Type B pancreatic cell (in vitro differentiated cells): ENCODE measurements around the gene VDR. TPM values are rescaled to one million over a fixed set of nuclear protein-coding genes. Genes with fewer than 3 reads are reported as not detected.

Experiments
- DNase-seq: peaks from one replicate; pipeline ENCODE4 v3.0.0; 2021; ENCODE audit warnings: mixed read lengths; ENCODE audit not compliant: unreplicated experiment; ENCODE audit errors: extremely low spot score
- H3K27ac Mint-ChIP-seq: 2 replicates; pipeline ENCODE4 v1.8.0; 2021; ENCODE audit warnings: mild to moderate bottlenecking, mixed read lengths
- H3K27me3 Mint-ChIP-seq: 2 replicates; pipeline ENCODE4 v1.8.0; 2021; ENCODE audit warnings: mixed read lengths
- H3K36me3 Mint-ChIP-seq: 2 replicates; pipeline ENCODE4 v1.8.0; 2021; ENCODE audit warnings: mixed read lengths
- H3K4me1 Mint-ChIP-seq: one replicate; pipeline ENCODE4 v1.8.0; 2021; ENCODE audit warnings: mixed read lengths; ENCODE audit not compliant: unreplicated experiment
- H3K4me3 Mint-ChIP-seq: 2 replicates; pipeline ENCODE4 v1.8.0; 2021; ENCODE audit warnings: mild to moderate bottlenecking, mixed read lengths
- H3K9me3 Mint-ChIP-seq: 2 replicates; pipeline ENCODE4 v1.8.0; 2021; ENCODE audit warnings: mixed read lengths
- total RNA-seq: library from RNA; stranded (reverse); gene quantifications from 2 replicates; pipeline ENCODE4 v1.2.1, GENCODE V29; 2021; ENCODE audit warnings: low replicate concordance
- TF ChIP-seq, protein P1 (sequence below): fragments of 200-600 bp; sonication (generic); conservative IDR thresholded peaks from 2 replicates; pipeline ENCODE4 v1.5.0; 2021; ENCODE audit warnings: antibody characterized with exemption, mild to moderate bottlenecking

VDR gene
- total RNA-seq, 1 donor from 2014 or later = 0.77 TPM

DNA sequence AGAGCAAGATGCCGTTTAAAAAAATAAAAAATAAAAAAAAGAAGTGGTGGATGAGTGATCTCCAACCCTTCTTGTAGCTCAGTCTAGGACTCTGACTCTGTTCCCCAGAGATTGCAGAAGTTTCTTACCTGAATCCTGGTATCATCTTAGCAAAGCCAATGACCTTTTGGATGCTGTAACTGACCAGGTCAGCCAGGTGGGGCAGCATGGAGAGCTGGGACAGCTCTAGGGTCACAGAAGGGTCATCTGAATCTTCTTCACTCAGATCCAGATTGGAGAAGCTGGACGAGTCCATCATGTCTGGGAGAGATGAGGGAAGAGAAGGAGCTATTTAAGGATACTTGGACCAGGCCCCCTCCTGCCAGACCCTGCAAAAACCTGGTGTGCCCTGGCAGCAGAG is 49.3 kb downstream of the VDR start:
- peaks cover 19% of the 10 kb centered on the region for H3K4me1 Mint-ChIP-seq
- DNase-seq = no peak
- H3K9me3 Mint-ChIP-seq = no peaks in the 10 kb centered on the region
- H3K27ac Mint-ChIP-seq = no peak overlapping the region
- H3K4me3 Mint-ChIP-seq = no peak overlapping the region
- TF ChIP-seq, protein P1, sequence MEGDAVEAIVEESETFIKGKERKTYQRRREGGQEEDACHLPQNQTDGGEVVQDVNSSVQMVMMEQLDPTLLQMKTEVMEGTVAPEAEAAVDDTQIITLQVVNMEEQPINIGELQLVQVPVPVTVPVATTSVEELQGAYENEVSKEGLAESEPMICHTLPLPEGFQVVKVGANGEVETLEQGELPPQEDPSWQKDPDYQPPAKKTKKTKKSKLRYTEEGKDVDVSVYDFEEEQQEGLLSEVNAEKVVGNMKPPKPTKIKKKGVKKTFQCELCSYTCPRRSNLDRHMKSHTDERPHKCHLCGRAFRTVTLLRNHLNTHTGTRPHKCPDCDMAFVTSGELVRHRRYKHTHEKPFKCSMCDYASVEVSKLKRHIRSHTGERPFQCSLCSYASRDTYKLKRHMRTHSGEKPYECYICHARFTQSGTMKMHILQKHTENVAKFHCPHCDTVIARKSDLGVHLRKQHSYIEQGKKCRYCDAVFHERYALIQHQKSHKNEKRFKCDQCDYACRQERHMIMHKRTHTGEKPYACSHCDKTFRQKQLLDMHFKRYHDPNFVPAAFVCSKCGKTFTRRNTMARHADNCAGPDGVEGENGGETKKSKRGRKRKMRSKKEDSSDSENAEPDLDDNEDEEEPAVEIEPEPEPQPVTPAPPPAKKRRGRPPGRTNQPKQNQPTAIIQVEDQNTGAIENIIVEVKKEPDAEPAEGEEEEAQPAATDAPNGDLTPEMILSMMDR = no peak
- H3K36me3 Mint-ChIP-seq = no peaks in the 10 kb centered on the region
- H3K27me3 Mint-ChIP-seq = peaks cover 7% of the 10 kb centered on the region

DNA sequence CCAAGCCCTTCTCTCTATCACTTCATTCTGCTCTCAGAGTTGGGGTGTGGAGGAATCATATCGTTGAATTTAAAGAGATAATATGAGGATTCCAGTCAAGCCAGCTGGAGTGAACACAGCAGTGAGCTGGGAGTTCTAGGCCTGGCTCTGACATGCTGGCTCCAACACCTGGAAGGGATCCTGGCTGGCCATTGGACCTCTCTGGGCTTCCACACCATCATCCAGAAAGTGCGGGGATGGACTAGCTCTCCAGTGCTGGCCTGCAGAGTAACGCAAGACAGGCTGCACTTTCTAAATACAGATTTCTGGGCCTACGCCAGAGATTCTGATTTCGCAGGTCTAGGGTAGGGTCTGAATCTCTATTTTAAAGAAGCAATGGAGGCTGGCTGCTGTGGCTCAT is 50.3 kb downstream of the VDR start:
- H3K27me3 Mint-ChIP-seq = peaks cover 6% of the 10 kb centered on the region
- TF ChIP-seq, protein P1 = no peak
- no peaks in the 10 kb centered on the region for H3K9me3 Mint-ChIP-seq
- no peak overlapping the region for H3K27ac Mint-ChIP-seq
- DNase-seq = no peak
- H3K4me1 Mint-ChIP-seq = peaks cover 23% of the 10 kb centered on the region
- no peak overlapping the region for H3K4me3 Mint-ChIP-seq
- no peaks in the 10 kb centered on the region for H3K36me3 Mint-ChIP-seq

DNA sequence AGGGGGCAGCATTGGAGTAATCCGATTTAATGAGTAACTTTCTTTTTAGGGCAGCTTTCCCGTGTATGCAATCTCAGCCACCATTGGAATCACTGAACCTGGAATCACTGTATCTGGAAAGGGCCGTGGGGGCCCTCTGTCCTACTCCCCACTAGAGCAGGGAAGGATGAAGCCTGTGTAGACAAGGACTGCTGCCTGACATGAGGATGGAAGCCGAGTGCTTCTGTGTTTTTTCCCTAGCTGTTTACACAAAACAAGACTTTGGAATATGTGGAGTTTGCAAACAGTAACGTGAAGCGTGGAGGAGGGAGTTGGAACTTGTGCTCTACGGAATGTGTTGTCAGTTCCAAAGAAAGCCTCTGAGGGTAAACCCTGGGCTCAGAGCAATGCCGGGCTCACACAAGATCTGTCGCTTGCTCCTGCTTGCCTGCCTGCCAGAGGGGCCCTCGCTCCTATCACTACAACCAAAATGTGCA is 52.7 kb downstream of the VDR start:
- Mint-ChIP-seq H3K27me3 (peaks cover 4% of the 10 kb centered on the region), H3K27ac (no peak overlapping the region), H3K9me3 (no peaks in the 10 kb centered on the region), H3K4me3 (no peak overlapping the region), H3K4me1 (peaks cover 29% of the 10 kb centered on the region), H3K36me3 (no peaks in the 10 kb centered on the region)
- no peak for DNase-seq
- TF ChIP-seq, protein P1 = no peak

DNA sequence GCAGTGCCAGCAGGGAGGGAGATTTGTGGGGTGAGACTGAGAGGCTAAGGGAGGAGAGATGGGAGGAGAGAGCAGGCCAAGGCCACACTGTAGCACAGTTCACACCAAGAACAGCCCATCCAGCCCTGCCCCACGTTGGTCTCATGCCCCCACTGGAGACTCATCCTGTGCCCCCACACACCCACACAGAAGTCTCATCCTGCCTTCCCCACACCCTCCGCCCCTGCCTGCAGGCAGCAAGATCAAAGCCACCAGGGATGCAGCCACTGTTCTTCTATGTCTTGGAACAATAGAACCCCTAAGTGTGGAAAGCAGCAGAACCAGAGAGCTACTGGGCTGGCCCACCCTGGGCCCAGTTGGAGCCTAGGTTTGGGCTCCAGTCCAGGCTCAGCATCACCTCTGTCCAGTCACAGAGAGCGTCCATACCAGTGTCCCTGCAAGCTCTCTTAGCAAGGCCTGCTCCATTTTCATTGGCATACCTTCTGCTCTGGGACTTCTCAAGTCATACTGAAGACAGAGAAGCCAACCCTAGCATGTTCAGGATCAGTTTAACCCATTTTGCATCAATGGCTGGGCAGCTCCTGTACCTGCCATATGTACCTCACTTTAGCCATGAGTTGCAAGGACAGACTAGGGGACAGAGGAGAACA is 53.4 kb downstream of the VDR start:
- H3K36me3 Mint-ChIP-seq = no peaks in the 10 kb centered on the region
- no peak for DNase-seq
- TF ChIP-seq, protein P1 = no peak
- H3K27me3 Mint-ChIP-seq = peaks cover 4% of the 10 kb centered on the region
- H3K9me3 Mint-ChIP-seq = no peaks in the 10 kb centered on the region
- no peak overlapping the region for H3K4me3 Mint-ChIP-seq
- H3K4me1 Mint-ChIP-seq = peaks cover 29% of the 10 kb centered on the region
- H3K27ac Mint-ChIP-seq = no peak overlapping the region

DNA sequence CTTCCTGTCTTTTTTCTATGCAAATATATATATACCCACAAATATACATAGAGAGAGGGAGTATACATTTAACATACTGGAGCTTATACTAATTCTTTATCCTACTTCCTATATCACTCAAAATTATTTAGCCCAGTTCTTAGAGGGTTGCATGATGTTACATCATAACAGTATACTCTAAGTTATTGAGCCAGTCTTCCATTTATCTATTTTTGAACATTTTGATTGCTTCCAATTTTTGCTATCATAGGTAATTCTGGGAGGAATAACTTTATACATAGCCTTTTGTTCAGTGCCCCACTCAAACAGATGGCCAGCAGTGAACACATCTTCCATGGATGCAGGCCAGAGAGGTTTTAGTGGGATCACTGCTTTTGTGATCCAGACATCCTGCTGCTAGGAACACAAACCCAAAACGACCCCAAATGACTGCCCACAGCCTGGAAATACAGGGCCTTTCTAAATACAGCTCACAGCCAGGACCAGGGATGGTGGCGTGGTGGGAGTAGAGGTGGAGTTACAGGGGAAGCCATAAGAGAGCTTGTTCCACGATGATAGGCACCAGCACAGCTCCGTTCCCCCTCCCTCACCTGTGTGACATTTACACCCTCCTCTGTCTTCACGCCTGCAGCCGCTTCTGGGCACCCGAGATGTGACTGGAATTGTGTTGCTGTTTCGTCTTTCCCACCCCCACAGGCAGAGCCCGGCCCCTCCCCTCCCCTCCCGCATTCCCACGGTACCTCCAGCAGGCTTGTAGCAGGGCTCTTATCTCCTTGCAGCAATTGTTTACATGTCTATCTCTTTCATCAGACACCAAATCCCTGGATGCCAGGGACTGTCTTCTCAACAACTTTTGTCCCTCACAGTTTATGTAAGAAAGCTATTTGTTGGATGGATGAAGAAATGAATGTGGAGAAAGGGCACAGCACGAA is 54.4 kb downstream of the VDR start:
- Mint-ChIP-seq H3K9me3 (no peaks in the 10 kb centered on the region), H3K36me3 (no peaks in the 10 kb centered on the region), H3K27me3 (peaks cover 4% of the 10 kb centered on the region), H3K4me1 (peaks cover 29% of the 10 kb centered on the region), H3K27ac (no peak overlapping the region), H3K4me3 (no peak overlapping the region)
- TF ChIP-seq, protein P1 = no peak
- no peak for DNase-seq
